NCI-H460 (cell line): ENCODE results near the gene KIF6. TPM values are rescaled to one million over a fixed set of nuclear protein-coding genes. Genes with fewer than 3 reads are reported as not detected.

ENCODE experiments used
- DNase-seq: peaks from one replicate; pipeline ENCODE4 v3.0.0-alpha.2; 2016; ENCODE audit warnings: low read depth; ENCODE audit errors: extremely low read depth
- total RNA-seq: library from RNA; depleted of rRNA; stranded (reverse); fragments of >200 nt; shearing (Covaris generic); gene quantifications from 2 replicates; pipeline ENCODE4 v1.2.3, GENCODE V29; 2014

KIF6 gene
- total RNA-seq, 1 experiment from 2014 or later = not detected

- no peak for DNase-seq
Observed at GRCh38 chr6:39470506-39470905, 254.7 kb downstream of the KIF6 start.

DNA sequence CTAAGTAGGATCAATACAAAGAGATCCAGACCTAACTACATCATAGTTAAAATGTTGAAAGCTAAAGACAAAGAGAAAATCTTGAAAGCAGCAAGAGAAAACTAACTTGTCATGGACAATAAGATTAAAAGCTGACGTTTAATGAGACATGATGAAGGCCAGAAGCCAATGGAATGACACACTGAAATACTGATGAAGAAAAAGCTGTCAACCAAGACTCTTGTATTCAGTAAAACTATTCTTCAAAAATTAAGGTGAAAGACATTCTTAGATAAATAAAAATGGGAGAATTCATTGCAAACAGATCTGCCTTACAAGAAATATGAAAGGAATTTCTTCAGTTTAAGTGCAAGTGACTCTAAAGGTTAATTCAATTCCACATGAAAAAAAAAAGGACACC is 256.8 kb downstream of the KIF6 start:
- DNase-seq = no peak

DNA sequence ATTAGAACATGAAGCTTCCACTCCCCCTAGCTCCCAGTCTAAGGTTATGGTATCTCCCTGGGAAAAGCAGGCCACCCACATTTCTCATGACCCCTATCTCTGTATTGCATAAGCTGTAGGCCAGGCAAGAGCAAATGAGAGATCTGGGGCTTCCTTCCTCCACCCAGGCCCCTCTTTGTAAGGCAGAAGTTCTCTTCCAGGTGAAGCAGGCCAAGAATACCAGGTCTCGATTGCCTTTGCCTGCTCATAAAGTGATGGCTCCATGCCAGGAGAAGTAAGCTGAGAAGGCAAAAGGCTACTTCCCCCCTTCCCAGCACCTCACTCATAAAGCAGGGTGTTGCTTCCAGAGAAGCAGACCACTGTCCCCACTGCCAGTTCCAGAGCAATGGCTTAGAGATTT is 258.6 kb downstream of the KIF6 start:
- DNase-seq = no peak

DNA sequence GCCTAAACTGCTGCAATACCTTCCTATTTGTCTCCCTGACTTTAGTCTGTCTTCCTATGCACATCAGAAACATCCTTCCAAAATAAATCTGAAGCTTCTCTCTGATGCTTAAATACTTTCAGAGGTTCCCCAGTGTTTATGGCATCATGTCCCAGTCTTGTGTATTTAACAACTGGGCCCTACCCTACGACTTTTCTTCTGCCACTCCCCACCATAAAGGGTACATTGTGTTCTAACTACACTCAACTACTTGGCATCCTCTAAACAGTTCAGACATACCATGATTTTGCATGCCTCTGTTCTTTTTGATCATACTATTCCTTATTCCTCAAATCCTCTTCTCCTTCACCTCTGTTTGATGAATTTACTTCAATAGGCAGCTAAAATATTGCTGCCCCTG is 259.7 kb downstream of the KIF6 start:
- no peak for DNase-seq

- DNase-seq = no peak
Observed at GRCh38 chr6:39464067-39464466, 261.1 kb downstream of the KIF6 start.

DNA sequence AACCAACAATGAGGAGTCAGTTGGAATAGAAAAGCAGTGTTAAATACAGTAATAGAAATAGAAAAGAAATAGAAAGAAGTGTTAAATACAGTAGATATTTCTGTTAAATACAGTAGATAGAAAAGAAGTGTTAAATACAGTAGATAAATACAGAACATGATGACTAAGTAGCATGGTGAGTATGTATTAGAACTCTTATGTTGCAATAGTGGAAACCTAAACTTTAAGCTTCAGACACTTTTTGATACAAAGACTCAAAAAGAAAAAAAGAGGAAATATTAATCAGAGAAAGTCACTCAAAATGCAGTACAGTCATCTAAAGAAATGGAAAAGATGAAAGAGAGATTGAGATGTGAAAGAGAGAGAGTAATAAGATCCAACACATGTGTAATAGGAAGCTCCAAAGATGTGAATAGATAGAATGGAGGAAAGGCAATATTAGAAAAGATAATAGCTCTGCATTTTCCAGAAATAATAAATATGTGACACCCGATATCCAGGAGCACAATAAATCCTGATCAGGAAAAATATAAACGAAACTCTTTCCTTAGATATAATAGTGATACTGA is 271.2 kb downstream of the KIF6 start:
- DNase-seq = no peak

DNA sequence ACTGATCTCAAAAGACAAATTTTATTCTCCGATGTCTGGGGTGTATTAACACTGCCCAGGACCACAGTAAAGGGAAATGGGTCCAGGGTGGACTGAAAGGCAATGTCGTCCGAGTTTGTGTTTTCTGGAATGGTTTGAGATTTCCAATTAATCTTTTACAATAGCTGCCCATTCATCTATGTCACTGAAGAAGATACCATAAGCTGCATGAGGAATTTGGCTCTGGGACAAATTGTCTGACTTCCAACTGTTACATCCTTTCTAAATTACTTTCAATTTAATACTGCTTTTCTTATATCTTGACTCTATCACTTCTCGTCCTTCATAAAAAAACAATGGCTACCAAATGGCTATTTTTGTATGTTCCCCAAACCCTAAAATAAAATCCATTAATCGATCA is 272.0 kb downstream of the KIF6 start:
- no peak for DNase-seq

GRCh38 chr6:39452306-39453145 is 272.7 kb downstream of the KIF6 start:
- no peak for DNase-seq

GRCh38 chr6:39451831-39452230 is 273.4 kb downstream of the KIF6 start:
- DNase-seq = no peak

GRCh38 chr6:39449022-39449421 is 276.2 kb downstream of the KIF6 start:
- DNase-seq = no peak

- DNase-seq = no peak
Observed at GRCh38 chr6:39446909-39447308, 278.3 kb downstream of the KIF6 start.

DNA sequence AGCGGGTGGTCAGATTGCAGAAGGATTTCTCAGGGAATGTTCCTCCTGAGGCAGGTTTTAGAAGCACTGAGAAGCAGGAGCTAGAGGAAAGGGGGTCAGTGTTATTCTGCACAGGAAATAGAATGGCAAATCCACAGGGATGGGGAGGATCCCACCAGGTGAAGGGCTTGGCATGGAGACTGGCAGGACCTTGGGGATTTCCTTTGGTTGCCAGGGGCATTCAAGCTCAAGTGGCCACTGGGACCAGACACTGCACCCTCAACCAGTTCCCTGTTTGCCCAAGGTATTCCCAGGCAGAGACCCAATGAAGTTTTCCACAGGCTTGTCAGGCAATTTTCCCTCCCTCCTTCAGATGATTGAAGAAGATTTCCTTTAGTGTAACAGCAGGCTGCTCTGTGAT is 279.5 kb downstream of the KIF6 start:
- DNase-seq = no peak

DNA sequence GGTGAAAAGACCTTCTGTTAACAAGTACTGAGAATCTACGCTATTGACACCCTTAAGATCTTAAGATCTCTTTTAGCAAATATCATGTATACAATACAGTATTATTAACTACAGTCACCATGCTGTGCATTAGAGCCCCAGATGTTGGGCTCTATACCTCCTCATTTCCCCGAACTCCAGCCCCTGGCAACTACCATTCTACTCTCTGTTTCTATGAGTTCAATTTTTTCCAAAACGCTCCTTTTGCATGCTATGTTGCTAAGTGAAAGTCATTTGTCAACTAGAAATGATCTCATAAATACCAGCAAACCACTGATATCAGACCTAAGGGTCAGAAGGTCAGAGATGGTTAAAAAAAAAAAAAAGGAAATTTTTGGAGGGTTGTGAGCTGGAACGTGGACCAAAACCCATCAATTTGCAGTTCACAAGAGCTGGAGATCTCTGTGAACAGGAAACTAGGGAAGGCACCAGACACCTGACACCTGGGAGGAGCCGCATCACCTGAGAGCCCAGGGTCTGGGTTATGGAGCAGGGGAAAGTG is 280.7 kb downstream of the KIF6 start:
- no peak for DNase-seq

DNA sequence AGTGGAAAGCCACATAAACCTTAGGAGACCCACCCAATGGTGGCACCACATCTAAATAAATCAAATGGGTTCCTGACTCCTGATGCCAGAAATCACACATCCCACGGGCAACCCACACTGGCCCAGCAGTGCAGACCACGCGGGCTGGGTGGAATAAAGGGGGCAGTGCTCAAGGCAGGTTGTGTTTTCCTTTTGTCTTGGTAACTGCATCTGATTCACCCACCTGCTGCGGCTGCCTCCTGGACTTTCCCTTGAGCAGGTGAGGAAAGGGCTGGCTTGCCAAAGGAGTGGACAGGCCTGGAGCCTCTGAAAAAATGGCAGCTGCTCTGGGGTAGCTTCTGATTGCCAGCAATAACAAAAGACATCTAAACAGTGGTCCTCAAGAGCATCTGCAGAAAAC is 283.2 kb downstream of the KIF6 start:
- DNase-seq = no peak

DNA sequence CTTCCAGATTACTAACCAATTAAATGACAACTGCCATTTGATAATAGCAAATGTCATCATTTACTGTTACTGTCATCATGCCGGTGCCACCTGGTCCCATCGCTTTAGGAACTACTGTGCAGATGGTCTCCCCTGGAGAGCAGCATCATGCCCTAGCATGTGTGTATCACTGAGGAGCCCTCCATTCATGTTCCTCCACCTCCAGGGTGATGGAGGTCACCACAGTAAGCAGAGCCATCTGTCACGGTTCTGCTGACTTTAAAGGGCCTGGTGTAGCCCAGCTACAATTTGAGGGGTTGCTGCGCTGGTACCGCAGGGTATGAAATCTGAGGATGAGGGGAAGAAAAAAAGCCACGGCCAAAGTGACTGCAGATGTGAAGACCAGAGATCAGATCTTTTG is 283.9 kb downstream of the KIF6 start:
- DNase-seq = no peak

DNA sequence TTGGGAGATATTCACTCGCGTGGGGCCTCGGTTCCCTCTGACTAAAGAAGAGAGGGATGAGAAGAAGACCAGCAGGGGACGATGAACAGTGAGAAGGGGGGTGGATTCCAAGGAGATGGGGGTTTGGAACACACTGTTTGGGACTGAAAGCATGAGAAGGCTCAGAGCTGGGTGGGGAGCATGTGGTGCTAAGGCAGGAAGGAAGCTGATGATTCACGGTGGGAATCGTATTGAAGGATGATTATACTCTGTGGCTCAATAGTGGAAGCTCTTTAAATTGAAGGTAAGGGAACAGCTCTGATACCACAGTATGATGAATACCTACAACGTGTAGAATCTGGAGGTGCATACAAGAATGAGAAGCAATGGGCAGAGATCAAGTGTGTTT is 285.2 kb downstream of the KIF6 start:
- DNase-seq = no peak

- no peak for DNase-seq
Observed at GRCh38 chr6:39439342-39440038, 285.7 kb downstream of the KIF6 start.

DNA sequence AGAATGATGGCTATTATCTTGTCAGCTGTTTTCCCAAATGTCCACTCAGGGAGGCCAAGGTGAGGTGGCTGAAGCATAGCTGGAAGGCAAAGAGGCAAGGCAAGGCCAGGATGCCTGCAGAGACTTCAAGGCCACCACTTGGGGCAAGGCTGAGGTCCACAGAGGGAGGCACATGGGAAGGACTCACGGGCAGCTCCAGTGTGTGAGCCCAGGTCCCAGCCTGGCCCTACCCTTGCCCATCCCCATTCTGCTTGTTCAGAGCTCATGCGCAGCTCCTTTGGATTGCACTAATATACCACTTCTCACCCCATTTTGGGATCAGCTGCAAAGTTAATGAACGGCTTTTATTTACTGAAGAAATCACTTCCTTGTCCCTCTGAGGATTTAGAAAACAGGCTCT is 291.6 kb downstream of the KIF6 start:
- DNase-seq = no peak

GRCh38 chr6:39432330-39433025 is 292.7 kb downstream of the KIF6 start:
- DNase-seq = no peak

DNA sequence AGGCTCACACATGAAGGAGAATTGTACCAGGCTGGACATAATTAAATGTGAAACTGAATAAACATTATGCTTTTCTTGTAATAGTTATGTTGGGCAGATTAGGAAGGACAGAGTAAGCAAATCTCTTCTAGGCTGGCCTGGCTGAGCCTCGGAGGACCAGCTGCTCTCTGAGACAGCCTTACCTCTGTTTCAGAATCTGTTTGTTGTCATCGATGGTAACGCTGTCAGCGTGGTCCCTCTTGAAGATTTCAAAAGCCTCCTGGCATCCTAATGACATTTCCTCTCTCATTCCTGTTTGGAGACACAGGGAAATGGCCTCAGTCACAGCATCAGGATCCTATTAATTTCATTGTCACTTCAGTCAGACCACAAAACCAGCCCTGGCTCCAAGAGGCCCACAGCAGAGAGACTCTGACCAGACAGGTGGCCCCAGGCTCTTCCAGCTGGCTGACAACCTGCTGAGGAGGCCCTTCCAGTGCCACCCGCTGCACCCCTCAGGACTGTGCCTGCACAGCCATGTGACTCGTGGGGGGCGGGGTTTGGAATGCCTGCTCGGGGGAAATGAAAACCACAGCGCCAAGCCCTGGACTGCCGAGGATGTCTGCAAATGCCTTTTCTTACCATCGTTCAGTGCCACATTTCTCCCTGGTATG is 294.2 kb downstream of the KIF6 start:
- no peak for DNase-seq

- DNase-seq = no peak
Observed at GRCh38 chr6:39430446-39430845, 294.8 kb downstream of the KIF6 start.
